Skeletal muscle satellite cell (primary cell): ENCODE measurements around the gene KCNQ1.

ENCODE experiments used
- H3K27me3 ChIP-seq: 2 replicates; pipeline ENCODE4 v1.7.0; 2013; ENCODE audit warnings: low read length; ENCODE audit not compliant: control insufficient read depth, insufficient read depth
- H3K36me3 ChIP-seq: 2 replicates; pipeline ENCODE4 v1.7.0; 2013; ENCODE audit warnings: mild to moderate bottlenecking, control low read depth, low read length; ENCODE audit not compliant: insufficient read depth
- H3K4me1 ChIP-seq: 2 replicates; pipeline ENCODE4 v1.7.0; 2013; ENCODE audit warnings: low read length; ENCODE audit not compliant: control insufficient read depth, insufficient read depth
- H3K4me2 ChIP-seq: 2 replicates; pipeline ENCODE4 v1.7.0; 2013; ENCODE audit warnings: mild to moderate bottlenecking, low read length
- H3K4me3 ChIP-seq: 2 replicates; pipeline ENCODE4 v1.7.0; 2013; ENCODE audit warnings: low read length
- H3K9ac ChIP-seq: 2 replicates; pipeline ENCODE4 v1.7.0; 2013; ENCODE audit warnings: mild to moderate bottlenecking, low read depth, low read length, moderate library complexity
- H3K9me3 ChIP-seq: replicated peaks from 2 replicates; pipeline ENCODE4 v1.7.0; 2013; ENCODE audit warnings: mild to moderate bottlenecking, control low read depth, low read length

The KCNQ1 gene

GRCh38 chr11:2816523-2816922 lies 371.7 kb downstream of the KCNQ1 start:
- Histone ChIP-seq H3K9ac (no peak overlapping the region), H3K4me2 (no peak overlapping the region), H3K27me3 (peaks cover 9% of the 10 kb centered on the region), H3K36me3 (no peaks in the 10 kb centered on the region), H3K4me1 (no peaks in the 10 kb centered on the region), H3K9me3 (peaks cover 10% of the 10 kb centered on the region), H3K4me3 (no peak overlapping the region)

DNA sequence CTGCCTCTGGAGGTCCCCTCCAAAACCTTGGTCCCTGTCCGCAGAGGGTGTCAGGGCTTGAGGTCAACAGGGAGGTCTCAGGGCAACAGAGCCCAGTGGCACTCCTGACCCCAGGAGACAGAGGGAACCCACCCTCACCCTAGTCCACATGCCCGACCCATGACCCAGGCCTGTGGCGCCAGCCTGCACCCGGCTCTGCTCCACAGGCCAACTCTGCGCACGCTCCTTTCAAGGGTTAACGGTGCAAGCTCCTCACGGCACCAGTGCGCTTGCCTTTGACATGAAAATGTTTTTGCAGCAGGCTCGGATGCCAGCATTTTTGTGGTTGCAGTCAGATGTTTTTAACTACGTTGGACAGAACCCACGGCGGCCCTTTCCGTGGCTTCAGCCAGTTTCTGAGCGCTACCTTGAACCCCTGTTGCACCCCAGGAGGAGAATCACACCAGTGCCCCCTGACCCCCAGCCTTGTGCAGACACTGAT lies 372.2 kb downstream of the KCNQ1 start:
- no peaks in the 10 kb centered on the region for H3K36me3 ChIP-seq
- H3K4me1 ChIP-seq: no peaks in the 10 kb centered on the region
- no peak overlapping the region for H3K9ac ChIP-seq
- H3K9me3 ChIP-seq: peaks cover 10% of the 10 kb centered on the region
- no peak overlapping the region for H3K4me3 ChIP-seq
- no peak overlapping the region for H3K4me2 ChIP-seq
- H3K27me3 ChIP-seq: peaks cover 9% of the 10 kb centered on the region

GRCh38 chr11:2817431-2817830 lies 372.6 kb downstream of the KCNQ1 start:
- Histone ChIP-seq H3K9ac (no peak overlapping the region), H3K4me1 (no peaks in the 10 kb centered on the region), H3K4me2 (no peak overlapping the region), H3K27me3 (peaks cover 9% of the 10 kb centered on the region), H3K4me3 (no peak overlapping the region), H3K36me3 (no peaks in the 10 kb centered on the region), H3K9me3 (peaks cover 10% of the 10 kb centered on the region)

- Histone ChIP-seq H3K27me3 (peaks cover 9% of the 10 kb centered on the region), H3K4me2 (no peak overlapping the region), H3K9me3 (peaks cover 12% of the 10 kb centered on the region), H3K9ac (no peak overlapping the region), H3K4me1 (no peaks in the 10 kb centered on the region), H3K36me3 (no peaks in the 10 kb centered on the region), H3K4me3 (no peak overlapping the region)
Observed at GRCh38 chr11:2818021-2818420, 373.2 kb downstream of the KCNQ1 start.

DNA sequence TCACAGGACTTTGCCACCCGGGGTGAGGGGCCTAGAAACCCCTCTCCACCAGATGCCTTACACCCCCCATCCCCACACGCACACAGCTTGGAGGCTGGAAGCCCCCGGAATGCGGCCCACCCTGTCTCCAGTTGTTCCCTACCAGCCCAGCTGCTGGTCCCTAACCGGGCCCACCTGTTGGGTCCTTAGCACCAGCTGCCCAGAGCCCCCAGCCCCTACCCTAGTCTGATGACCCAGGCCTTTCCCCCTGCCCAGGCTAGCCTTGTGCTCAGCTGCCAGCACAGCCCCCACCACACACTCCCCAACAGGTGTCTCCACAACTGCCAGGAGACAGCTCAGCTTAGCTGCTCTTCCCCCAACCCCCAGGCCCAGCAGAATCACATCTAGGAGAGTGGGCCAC lies 373.7 kb downstream of the KCNQ1 start:
- Histone ChIP-seq H3K4me3 (no peak overlapping the region), H3K9ac (no peak overlapping the region), H3K27me3 (peaks cover 9% of the 10 kb centered on the region), H3K9me3 (peaks cover 16% of the 10 kb centered on the region), H3K4me1 (no peaks in the 10 kb centered on the region), H3K4me2 (no peak overlapping the region), H3K36me3 (no peaks in the 10 kb centered on the region)

DNA sequence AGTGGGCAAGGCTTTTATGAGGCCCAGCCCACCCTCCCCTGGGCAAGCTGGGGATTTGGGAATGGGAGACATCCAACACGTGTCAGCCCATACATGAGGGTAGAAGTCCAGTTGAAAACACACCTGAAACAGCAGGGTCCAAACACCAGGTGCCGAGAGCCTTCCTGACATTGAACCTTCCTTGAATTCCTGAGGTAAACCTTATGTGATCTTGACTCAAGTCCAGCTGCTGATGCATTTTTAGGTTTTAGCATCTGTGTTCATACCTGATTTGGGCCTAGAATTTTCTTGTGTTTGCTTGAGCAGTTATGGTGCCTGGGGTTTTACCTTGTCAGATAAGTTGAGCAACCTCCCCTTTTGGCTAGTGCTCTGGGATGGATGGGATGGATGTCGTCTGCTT lies 374.5 kb downstream of the KCNQ1 start:
- Histone ChIP-seq H3K9ac (no peak overlapping the region), H3K27me3 (peaks cover 9% of the 10 kb centered on the region), H3K36me3 (no peaks in the 10 kb centered on the region), H3K4me1 (no peaks in the 10 kb centered on the region), H3K9me3 (peaks cover 16% of the 10 kb centered on the region), H3K4me3 (no peak overlapping the region), H3K4me2 (no peak overlapping the region)

DNA sequence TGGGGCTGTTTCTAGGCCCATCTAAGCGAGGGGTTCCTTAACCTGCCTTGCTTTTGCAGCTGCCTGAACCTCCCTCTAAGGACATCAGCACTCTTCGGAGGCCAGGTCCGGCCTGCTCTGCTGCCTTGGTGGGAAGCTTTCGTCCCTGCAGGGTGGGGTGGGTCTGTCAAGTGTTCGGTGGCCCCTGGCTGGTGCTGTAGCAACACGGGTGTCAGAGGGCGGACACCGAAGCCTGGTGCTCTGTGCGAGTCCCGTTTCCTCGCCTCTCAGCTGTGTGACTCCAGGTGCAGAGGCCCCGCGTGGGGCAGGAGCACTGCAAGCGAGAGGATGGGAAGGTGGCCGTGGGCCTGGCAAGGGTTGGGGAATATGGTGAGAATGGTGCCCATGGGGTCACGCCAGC lies 376.2 kb downstream of the KCNQ1 start:
- no peak overlapping the region for H3K4me3 ChIP-seq
- no peak overlapping the region for H3K4me2 ChIP-seq
- H3K27me3 ChIP-seq: peaks cover 9% of the 10 kb centered on the region
- H3K4me1 ChIP-seq: peaks cover 15% of the 10 kb centered on the region
- no peaks in the 10 kb centered on the region for H3K36me3 ChIP-seq
- peaks cover 13% of the 10 kb centered on the region for H3K9me3 ChIP-seq
- no peak overlapping the region for H3K9ac ChIP-seq

DNA sequence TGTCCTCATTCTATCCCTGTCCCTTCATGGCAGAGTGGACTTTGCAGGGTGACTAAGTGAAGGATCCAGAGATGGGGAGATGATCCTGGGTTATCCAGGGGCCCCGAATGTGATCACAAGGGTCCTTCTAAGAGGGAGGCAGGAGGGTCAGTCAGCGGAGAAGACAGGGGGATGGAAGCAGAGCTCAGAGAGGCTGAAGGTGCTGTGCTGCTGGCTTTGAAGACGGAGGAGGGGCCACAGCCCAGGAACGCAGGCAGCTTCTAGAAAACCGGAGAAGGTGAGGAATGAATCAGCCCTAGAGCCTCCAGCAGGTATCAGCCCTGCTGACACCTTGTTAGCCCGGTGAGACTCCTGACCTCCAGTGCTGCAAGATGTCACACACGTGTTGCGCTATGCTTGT lies 377.1 kb downstream of the KCNQ1 start:
- Histone ChIP-seq H3K9me3 (peaks cover 7% of the 10 kb centered on the region), H3K4me2 (no peak overlapping the region), H3K4me1 (peaks cover 24% of the 10 kb centered on the region), H3K36me3 (no peaks in the 10 kb centered on the region), H3K27me3 (peaks cover 4% of the 10 kb centered on the region), H3K4me3 (no peak overlapping the region), H3K9ac (no peak overlapping the region)

DNA sequence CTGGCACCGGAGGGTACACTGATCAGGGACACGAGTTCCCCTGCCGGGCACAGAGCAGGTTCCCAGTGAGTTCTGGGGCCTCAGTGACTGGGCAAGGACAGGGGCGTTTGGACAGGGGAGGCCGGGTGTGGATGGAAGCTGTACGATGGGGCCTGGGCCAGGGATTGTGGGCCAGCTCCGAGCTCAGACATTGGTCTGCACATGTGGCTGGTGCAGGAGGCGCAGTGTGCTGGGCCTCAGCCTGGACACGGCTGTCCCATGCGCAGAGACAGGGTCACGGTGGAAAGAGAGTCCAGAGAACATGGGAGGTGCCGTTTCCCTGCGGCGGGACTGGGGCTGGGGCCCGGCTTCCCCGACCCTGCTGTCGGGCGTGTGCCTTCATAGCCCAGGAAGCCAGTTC lies 380.0 kb downstream of the KCNQ1 start:
- Histone ChIP-seq H3K27me3 (peaks cover 6% of the 10 kb centered on the region), H3K4me1 (peaks cover 26% of the 10 kb centered on the region), H3K36me3 (no peaks in the 10 kb centered on the region), H3K4me3 (peak overlapping the region; percentile 52), H3K9ac (peak overlapping the region; percentile 83), H3K9me3 (peaks cover 10% of the 10 kb centered on the region), H3K4me2 (peak overlapping the region; percentile 85)

GRCh38 chr11:2825261-2825888 lies 380.6 kb downstream of the KCNQ1 start:
- H3K9me3 ChIP-seq: peaks cover 10% of the 10 kb centered on the region
- H3K27me3 ChIP-seq: peaks cover 6% of the 10 kb centered on the region
- H3K36me3 ChIP-seq: no peaks in the 10 kb centered on the region
- peak overlapping the region; percentile 85 for H3K4me2 ChIP-seq
- H3K4me1 ChIP-seq: peaks cover 26% of the 10 kb centered on the region
- H3K4me3 ChIP-seq: peak overlapping the region; percentile 52
- H3K9ac ChIP-seq: peak overlapping the region; percentile 83

- Histone ChIP-seq H3K36me3 (no peaks in the 10 kb centered on the region), H3K4me3 (peak overlapping the region; percentile 52), H3K9me3 (peaks cover 10% of the 10 kb centered on the region), H3K9ac (peak overlapping the region; percentile 83), H3K4me2 (peak overlapping the region; percentile 85), H3K27me3 (peaks cover 6% of the 10 kb centered on the region), H3K4me1 (peaks cover 26% of the 10 kb centered on the region)
Observed at GRCh38 chr11:2825889-2826678, 381.3 kb downstream of the KCNQ1 start.

DNA sequence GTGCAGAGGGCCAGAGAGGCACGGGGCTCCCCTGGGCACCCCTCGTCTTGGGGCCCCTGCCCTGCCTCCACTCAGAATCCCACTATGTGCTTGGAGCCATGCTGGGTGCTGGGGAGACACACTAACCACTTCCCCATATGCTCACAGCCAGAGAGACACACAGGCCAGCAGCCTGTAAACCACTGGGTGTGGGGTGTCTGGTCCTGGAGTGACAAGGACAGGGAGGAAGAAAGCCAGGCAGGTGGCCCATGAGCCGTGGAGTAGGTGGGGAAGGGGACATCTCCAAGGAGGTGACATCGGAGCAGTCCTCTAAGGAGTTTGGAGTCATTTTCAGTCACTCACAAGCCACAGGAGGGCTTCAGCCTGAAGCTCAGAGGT lies 381.9 kb downstream of the KCNQ1 start:
- Histone ChIP-seq H3K9me3 (peaks cover 10% of the 10 kb centered on the region), H3K27me3 (peaks cover 6% of the 10 kb centered on the region), H3K9ac (peak overlapping the region; percentile 79), H3K4me1 (peaks cover 26% of the 10 kb centered on the region), H3K4me3 (peak overlapping the region; percentile 40), H3K36me3 (no peaks in the 10 kb centered on the region), H3K4me2 (peak overlapping the region; percentile 85)
